A673 (cell line): Measurements from ENCODE around the gene STPG1.
"Not testable (repeated sequence)": the region's sequence is repeated elsewhere in the genome, so short reads cannot be mapped to it uniquely, and the experiment has no call there.

Source experiments
- CTCF ChIP-seq: fragments of 300-800, 200-600 bp; sonication (generic); conservative IDR thresholded peaks from 2 replicates; pipeline ENCODE4 v1.5.1; 2017; ENCODE audit warnings: low read depth, mild to moderate bottlenecking, antibody characterized with exemption, low read length, moderate library complexity, mixed read lengths
- EZH2 ChIP-seq: fragments of 200-600 bp; sonication (generic); IDR thresholded peaks from 2 replicates; pipeline ENCODE4 v1.6.1; 2017; ENCODE audit warnings: borderline replicate concordance, low read depth, mild to moderate bottlenecking, mixed read lengths, antibody characterized with exemption, low read length; ENCODE audit not compliant: poor library complexity, severe bottlenecking

GRCh38 chr1:24462128-24462527, 48.5 kb upstream of the STPG1 start:
- TF ChIP-seq CTCF, EZH2: not testable (repeated sequence)
